Trophoblast cell (in vitro differentiated cells and primary cell): Measurements from ENCODE around the gene NTN4.
"Not testable (repeated sequence)": the region's sequence is repeated elsewhere in the genome, so short reads cannot be mapped to it uniquely, and the experiment has no call there.

Experiments
- DNase-seq, 2 donors: peaks; one replicate each; pipeline ENCODE4 v3.0.0-alpha.2; 2016
- H2AFZ ChIP-seq: 2 replicates; pipeline ENCODE4 v1.6.1; 2013; ENCODE audit warnings: low read length, moderate library complexity, mild to moderate bottlenecking; ENCODE audit not compliant: insufficient read depth, poor library complexity
- H2AK5ac ChIP-seq: 2 replicates; pipeline ENCODE4 v1.6.1; 2013; ENCODE audit warnings: mild to moderate bottlenecking, low read length
- H2BK120ac ChIP-seq: 2 replicates; pipeline ENCODE4 v1.6.1; 2013; ENCODE audit warnings: low read length, mild to moderate bottlenecking, moderate library complexity; ENCODE audit not compliant: insufficient read depth, poor library complexity
- H2BK12ac ChIP-seq: 2 replicates; pipeline ENCODE4 v1.6.1; 2013; ENCODE audit warnings: mild to moderate bottlenecking, low read length, moderate library complexity
- H2BK5ac ChIP-seq: 2 replicates; pipeline ENCODE4 v1.6.1; 2013; ENCODE audit warnings: low read length, low read depth, moderate library complexity, mild to moderate bottlenecking; ENCODE audit not compliant: poor library complexity
- H3K14ac ChIP-seq: 2 replicates; pipeline ENCODE4 v1.6.1; 2013; ENCODE audit warnings: mild to moderate bottlenecking, low read length
- H3K18ac ChIP-seq: 2 replicates; pipeline ENCODE4 v1.6.1; 2013; ENCODE audit warnings: mild to moderate bottlenecking, low read length
- H3K23ac ChIP-seq: 2 replicates; pipeline ENCODE4 v1.6.1; 2013; ENCODE audit warnings: low read length
- H3K27ac ChIP-seq: 2 replicates; pipeline ENCODE4 v1.5.1; 2013; ENCODE audit warnings: low read depth, mild to moderate bottlenecking, inconsistent platforms, low read length, moderate library complexity
- H3K27me3 ChIP-seq: 2 replicates; pipeline ENCODE4 v1.6.1; 2013; ENCODE audit warnings: inconsistent platforms, mild to moderate bottlenecking, low read length, moderate library complexity; ENCODE audit not compliant: insufficient read depth
- H3K36me3 ChIP-seq, 2 experiments: 1 replicate in 1 of 2; 2 replicates in 1 of 2; pipeline ENCODE4 v1.6.1; 2013; ENCODE audit warnings: low read length in 2 of 2, mild to moderate bottlenecking in 2 of 2, moderate library complexity in 1 of 2; ENCODE audit not compliant: insufficient read depth in 2 of 2, control insufficient read depth in 1 of 2
- H3K4ac ChIP-seq: 2 replicates; pipeline ENCODE4 v1.6.1; 2013; ENCODE audit warnings: low read depth, mild to moderate bottlenecking, low read length, moderate library complexity
- H3K4me1 ChIP-seq, 2 experiments: 1 replicate in 1 of 2; 2 replicates in 1 of 2; pipeline ENCODE4 v1.6.1; 2013; ENCODE audit warnings: low read length in 2 of 2, mild to moderate bottlenecking in 2 of 2, moderate library complexity in 1 of 2; ENCODE audit not compliant: insufficient read depth in 2 of 2, control insufficient read depth in 1 of 2
- H3K4me2 ChIP-seq: 2 replicates; pipeline ENCODE4 v1.6.1; 2013; ENCODE audit warnings: inconsistent platforms, mild to moderate bottlenecking, low read length, moderate library complexity
- H3K4me3 ChIP-seq: 2 replicates; pipeline ENCODE4 v1.5.1; 2013; ENCODE audit warnings: mild to moderate bottlenecking, low read depth, low read length, inconsistent platforms
- H3K79me1 ChIP-seq: one replicate; pipeline ENCODE4 v1.6.1; 2013; ENCODE audit warnings: low read length
- H3K79me2 ChIP-seq: 2 replicates; pipeline ENCODE4 v1.6.1; 2013; ENCODE audit warnings: low read length, mild to moderate bottlenecking; ENCODE audit not compliant: control insufficient read depth, insufficient read depth, poor library complexity
- H3K9ac ChIP-seq: 2 replicates; pipeline ENCODE4 v1.6.1; 2013; ENCODE audit warnings: mild to moderate bottlenecking, low read length
- H3K9me3 ChIP-seq: 2 replicates; pipeline ENCODE4 v1.6.1; 2013; ENCODE audit warnings: low read depth, mild to moderate bottlenecking, control low read depth, inconsistent platforms, low read length; ENCODE audit not compliant: insufficient read depth
- H4K12ac ChIP-seq: 2 replicates; pipeline ENCODE4 v1.6.1; 2013; ENCODE audit warnings: low read depth, mild to moderate bottlenecking, low read length, moderate library complexity
- H4K8ac ChIP-seq: 2 replicates; pipeline ENCODE4 v1.6.1; 2013; ENCODE audit warnings: low read depth, mild to moderate bottlenecking, low read length, moderate library complexity
- H4K91ac ChIP-seq: one replicate; pipeline ENCODE4 v1.6.1; 2013; ENCODE audit warnings: low read depth, mild to moderate bottlenecking, low read length, moderate library complexity
- WGBS: extraction: QIAGEN DNeasy Blood & Tissue Kit; methylation state at CpG from one replicate; pipeline ENCODE4 v1.1.7; 2013; ENCODE audit warnings: missing lambda C conversion rate; ENCODE audit not compliant: insufficient read length, insufficient coverage; ENCODE audit errors: extremely low coverage; 5-methylcytosine and 5-hydroxymethylcytosine counted together

NTN4 gene

GRCh38 chr12:95683418-95683817 lies 107.1 kb downstream of the NTN4 start:
- WGBS, result no CpG with 5 or more reads among the region's 10 CpGs
- H3K79me2 ChIP-seq, result no peaks in the 10 kb centered on the region

GRCh38 chr12:95681210-95681765 lies 109.3 kb downstream of the NTN4 start:
- Histone ChIP-seq H2AFZ (no peak overlapping the region), H3K27me3 (no peaks in the 10 kb centered on the region), H3K23ac (no peak overlapping the region), H2AK5ac (no peak overlapping the region), H4K12ac (no peak overlapping the region), H3K18ac (no peak overlapping the region), H3K36me3 (no peaks in the 10 kb centered on the region), H4K91ac (no peak overlapping the region), H3K9me3 (peaks cover 2% of the 10 kb centered on the region), H2BK12ac (no peak overlapping the region), H3K14ac (no peak overlapping the region), H3K79me2 (no peaks in the 10 kb centered on the region), H2BK120ac (no peak overlapping the region), H3K9ac (no peak overlapping the region), H2BK5ac (no peak overlapping the region), H3K4ac (no peak overlapping the region), H3K4me1 (no peaks in the 10 kb centered on the region), H3K4me3 (no peak overlapping the region), H3K79me1 (no peaks in the 10 kb centered on the region), H3K27ac (no peak overlapping the region), H4K8ac (no peak overlapping the region), H3K4me2 (no peak overlapping the region)
- DNase-seq, result no peak
- no CpG with 5 or more reads among the region's 4 CpGs for WGBS

More at GRCh38 chr12:95683418-95683817, 107.1 kb downstream of the NTN4 start:
- no peaks in the 10 kb centered on the region for H3K4me1 ChIP-seq
- H3K18ac ChIP-seq, result no peak overlapping the region
- peaks cover 2% of the 10 kb centered on the region for H3K9me3 ChIP-seq
- DNase-seq, result no peak
- H2AK5ac ChIP-seq, result no peak overlapping the region
- no peak overlapping the region for H3K23ac ChIP-seq
- H3K27me3 ChIP-seq, result no peaks in the 10 kb centered on the region
- H4K12ac ChIP-seq, result no peak overlapping the region
- H3K4me2 ChIP-seq, result no peak overlapping the region
- H3K14ac ChIP-seq, result no peak overlapping the region
- no peak overlapping the region for H4K8ac ChIP-seq
- H2AFZ ChIP-seq, result no peak overlapping the region
- H3K9ac ChIP-seq, result no peak overlapping the region
- no peak overlapping the region for H3K4me3 ChIP-seq
- no peak overlapping the region for H3K27ac ChIP-seq
- H2BK120ac ChIP-seq, result no peak overlapping the region
- no peaks in the 10 kb centered on the region for H3K79me1 ChIP-seq
- no peak overlapping the region for H2BK12ac ChIP-seq
- H2BK5ac ChIP-seq, result no peak overlapping the region
- H4K91ac ChIP-seq, result no peak overlapping the region
- H3K36me3 ChIP-seq, result no peaks in the 10 kb centered on the region
- no peak overlapping the region for H3K4ac ChIP-seq

GRCh38 chr12:95678684-95679083 lies 111.9 kb downstream of the NTN4 start:
- Histone ChIP-seq H3K23ac (no peak overlapping the region), H2BK5ac (no peak overlapping the region), H3K9me3 (peaks cover 2% of the 10 kb centered on the region), H3K9ac (no peak overlapping the region), H3K27ac (no peak overlapping the region), H3K14ac (no peak overlapping the region), H4K12ac (no peak overlapping the region), H3K27me3 (no peaks in the 10 kb centered on the region), H3K18ac (no peak overlapping the region), H3K4me2 (no peak overlapping the region), H2AK5ac (no peak overlapping the region), H2BK12ac (no peak overlapping the region), H3K4ac (no peak overlapping the region), H3K79me2 (no peaks in the 10 kb centered on the region), H4K91ac (no peak overlapping the region), H3K79me1 (no peaks in the 10 kb centered on the region), H4K8ac (no peak overlapping the region), H3K4me1 (no peaks in the 10 kb centered on the region), H2BK120ac (no peak overlapping the region), H2AFZ (no peak overlapping the region), H3K4me3 (no peak overlapping the region), H3K36me3 (no peaks in the 10 kb centered on the region)
- no CpG with 5 or more reads among the region's 1 CpG for WGBS
- DNase-seq, result no peak

- not testable (repeated sequence) for H3K79me1 ChIP-seq, H3K4me1 ChIP-seq, H3K27ac ChIP-seq, H2AK5ac ChIP-seq, H3K79me2 ChIP-seq, H2BK12ac ChIP-seq, H4K91ac ChIP-seq, H3K23ac ChIP-seq, H3K36me3 ChIP-seq, H2AFZ ChIP-seq, H2BK5ac ChIP-seq, H3K4me3 ChIP-seq, H2BK120ac ChIP-seq, H3K14ac ChIP-seq, H3K27me3 ChIP-seq, H4K8ac ChIP-seq, H3K9me3 ChIP-seq, H3K4me2 ChIP-seq, H3K18ac ChIP-seq, H4K12ac ChIP-seq, H3K4ac ChIP-seq, DNase-seq, H3K9ac ChIP-seq
- WGBS, result no CpG with 5 or more reads among the region's 3 CpGs
These were observed 112.8 kb downstream of the NTN4 start for GRCh38 chr12:95677782-95678181.
